Skeletal muscle tissue (tissue), 4 donors: ENCODE data around the gene AFF3. TPM values are rescaled to one million over a fixed set of nuclear protein-coding genes. Genes with fewer than 3 reads are reported as not detected.

Experiments
- H3K27ac ChIP-seq: one replicate; pipeline ENCODE4 v1.7.0; 2013; ENCODE audit warnings: mild to moderate bottlenecking, low read depth, low read length, inconsistent platforms
- H3K27me3 ChIP-seq, 3 donors: one replicate each; pipeline ENCODE4 v1.7.0; 2013; ENCODE audit warnings: low read length in 3 of 3; ENCODE audit not compliant: control insufficient read depth in 3 of 3, insufficient read depth in 3 of 3
- H3K36me3 ChIP-seq, 3 donors: one replicate each; pipeline ENCODE4 v1.7.0; 2013; ENCODE audit warnings: low read length in 3 of 3; ENCODE audit not compliant: control insufficient read depth in 3 of 3, insufficient read depth in 3 of 3
- H3K4me1 ChIP-seq, 3 donors: one replicate each; pipeline ENCODE4 v1.7.0; 2013; ENCODE audit warnings: low read length in 3 of 3, mild to moderate bottlenecking in 3 of 3; ENCODE audit not compliant: control insufficient read depth in 3 of 3, insufficient read depth in 3 of 3
- H3K4me3 ChIP-seq, 3 donors: one replicate each; pipeline ENCODE4 v1.7.0; 2013; ENCODE audit warnings: low read length in 3 of 3
- H3K9ac ChIP-seq, 3 donors: one replicate each; pipeline ENCODE4 v1.7.0; 2013; ENCODE audit warnings: low read length in 3 of 3, mild to moderate bottlenecking in 3 of 3, moderate library complexity in 2 of 3, low read depth in 1 of 3
- H3K9me3 ChIP-seq, 3 donors: one replicate each; pipeline ENCODE4 v1.7.0; 2013; ENCODE audit warnings: low read length in 3 of 3; ENCODE audit not compliant: control insufficient read depth in 3 of 3
- total RNA-seq: library from RNA; depleted of rRNA; stranded (reverse); fragments of >200 nt; gene quantifications from one replicate; pipeline ENCODE4 v1.2.3, GENCODE V29; 2014
- donor health status: Osteomylitis.

Gene AFF3
- total RNA-seq, 1 donor from 2014 or later = 8.4 TPM

GRCh38 chr2:99860720-99861375 is 281.5 kb downstream of the AFF3 start:
- Histone ChIP-seq H3K9ac (no peak overlapping the region), H3K27ac (no peak overlapping the region), H3K9me3 (no peaks in the 10 kb centered on the region), H3K36me3 (no peaks in the 10 kb centered on the region), H3K4me1 (peaks cover 0 to 9% (median 5%) of the 10 kb centered on the region in 3 donors), H3K27me3 (peaks cover 0 to 3% (median 0%) of the 10 kb centered on the region in 3 donors), H3K4me3 (no peak overlapping the region)

- Histone ChIP-seq H3K27me3 (no peaks in the 10 kb centered on the region), H3K36me3 (no peaks in the 10 kb centered on the region), H3K9me3 (no peaks in the 10 kb centered on the region), H3K4me1 (no peaks in the 10 kb centered on the region), H3K27ac (no peak overlapping the region), H3K4me3 (no peak overlapping the region), H3K9ac (no peak overlapping the region)
Measured at GRCh38 chr2:99858951-99859596, 283.3 kb downstream of the AFF3 start.

- Histone ChIP-seq H3K4me3 (no peak overlapping the region), H3K27ac (no peak overlapping the region), H3K36me3 (no peaks in the 10 kb centered on the region), H3K9me3 (no peaks in the 10 kb centered on the region), H3K9ac (no peak overlapping the region), H3K27me3 (no peaks in the 10 kb centered on the region), H3K4me1 (no peaks in the 10 kb centered on the region)
Measured at GRCh38 chr2:99857867-99858444, 284.4 kb downstream of the AFF3 start.

- H3K4me1 ChIP-seq = no peaks in the 10 kb centered on the region
- H3K27ac ChIP-seq = no peak overlapping the region
- H3K27me3 ChIP-seq = no peaks in the 10 kb centered on the region
- H3K9ac ChIP-seq = no peak overlapping the region
- H3K36me3 ChIP-seq = no peaks in the 10 kb centered on the region
- no peak overlapping the region for H3K4me3 ChIP-seq
- no peaks in the 10 kb centered on the region for H3K9me3 ChIP-seq
Measured at GRCh38 chr2:99857372-99857771, 285.0 kb downstream of the AFF3 start.

- H3K36me3 ChIP-seq = no peaks in the 10 kb centered on the region
Measured at GRCh38 chr2:99856119-99856518, 286.3 kb downstream of the AFF3 start.

GRCh38 chr2:99854236-99854852 is 288.0 kb downstream of the AFF3 start:
- Histone ChIP-seq H3K9ac (no peak overlapping the region), H3K36me3 (no peaks in the 10 kb centered on the region), H3K4me3 (no peak overlapping the region), H3K27me3 (no peaks in the 10 kb centered on the region), H3K9me3 (no peaks in the 10 kb centered on the region), H3K27ac (no peak overlapping the region), H3K4me1 (no peaks in the 10 kb centered on the region)

More at GRCh38 chr2:99856119-99856518, 286.3 kb downstream of the AFF3 start:
- no peaks in the 10 kb centered on the region for H3K27me3 ChIP-seq
- no peak overlapping the region for H3K4me3 ChIP-seq
- no peaks in the 10 kb centered on the region for H3K9me3 ChIP-seq
- no peaks in the 10 kb centered on the region for H3K4me1 ChIP-seq
- no peak overlapping the region for H3K9ac ChIP-seq
- no peak overlapping the region for H3K27ac ChIP-seq

- H3K27me3 ChIP-seq = no peaks in the 10 kb centered on the region
- no peak overlapping the region for H3K9ac ChIP-seq
- no peaks in the 10 kb centered on the region for H3K4me1 ChIP-seq
- no peaks in the 10 kb centered on the region for H3K9me3 ChIP-seq
- no peaks in the 10 kb centered on the region for H3K36me3 ChIP-seq
- no peak overlapping the region for H3K4me3 ChIP-seq
- H3K27ac ChIP-seq = no peak overlapping the region
Measured at GRCh38 chr2:99852956-99853355, 289.4 kb downstream of the AFF3 start.

- Histone ChIP-seq H3K27me3 (no peaks in the 10 kb centered on the region), H3K4me1 (no peaks in the 10 kb centered on the region), H3K9ac (no peak overlapping the region), H3K27ac (no peak overlapping the region), H3K4me3 (no peak overlapping the region), H3K9me3 (no peaks in the 10 kb centered on the region), H3K36me3 (no peaks in the 10 kb centered on the region)
Measured at GRCh38 chr2:99852376-99852934, 289.9 kb downstream of the AFF3 start.

- Histone ChIP-seq H3K27ac (no peak overlapping the region), H3K9me3 (no peaks in the 10 kb centered on the region), H3K4me3 (no peak overlapping the region), H3K9ac (no peak overlapping the region), H3K27me3 (no peaks in the 10 kb centered on the region), H3K36me3 (no peaks in the 10 kb centered on the region), H3K4me1 (no peaks in the 10 kb centered on the region)
Measured at GRCh38 chr2:99851811-99852210, 290.6 kb downstream of the AFF3 start.

- H3K4me3 ChIP-seq = no peak overlapping the region
- H3K36me3 ChIP-seq = no peaks in the 10 kb centered on the region
- H3K9ac ChIP-seq = no peak overlapping the region
- no peak overlapping the region for H3K27ac ChIP-seq
- no peaks in the 10 kb centered on the region for H3K4me1 ChIP-seq
- H3K27me3 ChIP-seq = no peaks in the 10 kb centered on the region
- no peaks in the 10 kb centered on the region for H3K9me3 ChIP-seq
Measured at GRCh38 chr2:99851089-99851488, 291.3 kb downstream of the AFF3 start.
